ENCODE measurements around the gene DERL3. TPM values are rescaled to one million over a fixed set of nuclear protein-coding genes. Genes with fewer than 3 reads are reported as not detected.

DERL3 gene
- total RNA-seq, 1 experiment from 2014 or later: 9.8 TPM

- H3K18ac ChIP-seq (ENCODE audit: insufficient read length, low read depth, low read length): no peak overlapping the region
- H3K14ac ChIP-seq (ENCODE audit: insufficient read depth, low read length): no peak overlapping the region
- H2BK12ac ChIP-seq (ENCODE audit: insufficient read length, low read depth, low read length): no peak overlapping the region
- H2BK5ac ChIP-seq (ENCODE audit: insufficient read length, low read length): no peak overlapping the region
- no peaks in the 10 kb centered on the region for H3K23me2 ChIP-seq (ENCODE audit: insufficient read length, low read depth, low read length, poor library complexity, severe bottlenecking)
- Mint-ChIP-seq H3K27ac (no peak overlapping the region), H3K27me3 (ENCODE audit: low read depth) (no peaks in the 10 kb centered on the region), H3K4me1 (peaks cover 0 to 4% of the 10 kb centered on the region in 2 experiments; a peak in 1 of 4 replicates), H3K9me3 (no peaks in the 10 kb centered on the region), H3K4me3 (no peak overlapping the region), H3K36me3 (ENCODE audit: insufficient read depth in 1 of 3, low read depth in 3 of 3) (peaks cover 8 to 19% (median 10%) of the 10 kb centered on the region in 3 experiments; a peak in 5 of 7 replicates)
- no peaks in the 10 kb centered on the region for H3K9me3 ChIP-seq (ENCODE audit: control insufficient read depth, low read depth, low read length)
- no peak overlapping the region for H4K8ac ChIP-seq (replicated peaks; ENCODE audit: insufficient read length, low read depth, low read length)
- H3K56ac ChIP-seq (ENCODE audit: insufficient read length, low read depth, low read length): no peak overlapping the region
- no peak overlapping the region for H3K23ac ChIP-seq (ENCODE audit: insufficient read length, low read depth, low read length)
- no peaks in the 10 kb centered on the region for H3K4me1 ChIP-seq (ENCODE audit: insufficient read depth, low read length)
- H4K5ac ChIP-seq (ENCODE audit: insufficient read length, low read depth, low read length): no peak overlapping the region
- TF ChIP-seq CTCF (conservative IDR thresholded peaks at IDR 0.05): no peak
- H4K20me1 ChIP-seq (ENCODE audit: control insufficient read depth, insufficient read depth, insufficient read length): no peaks in the 10 kb centered on the region
- no peak overlapping the region for H2BK120ac ChIP-seq (ENCODE audit: low read depth, low read length, poor library complexity, severe bottlenecking)
- no peak overlapping the region for H3K4me2 ChIP-seq (ENCODE audit: insufficient read depth, insufficient read length, low read length)
- H2BK20ac ChIP-seq (ENCODE audit: low read depth, low read length, poor library complexity, severe bottlenecking): no peak overlapping the region
- no peak overlapping the region for H3K4ac ChIP-seq (ENCODE audit: low read depth, low read length)
- no peaks in the 10 kb centered on the region for H3K27me3 ChIP-seq (ENCODE audit: insufficient read depth, low read length)
- no CpG with 5 or more reads among the region's 7 CpGs for WGBS (ENCODE audit: extremely low coverage, insufficient read length, low lambda C conversion rate)
- no peak overlapping the region for H2AK5ac ChIP-seq (ENCODE audit: insufficient read length, low read length)
- DNase-seq: no peak
- H4K91ac ChIP-seq (ENCODE audit: insufficient read length, low read depth, low read length): no peak overlapping the region
- no peaks in the 10 kb centered on the region for H3K79me1 ChIP-seq (ENCODE audit: insufficient read depth, low read depth, low read length, poor library complexity, severe bottlenecking)
- H3K27ac ChIP-seq (ENCODE audit: insufficient read length, low read depth, low read length): no peak overlapping the region
- H3K79me2 ChIP-seq (ENCODE audit: insufficient read depth, low read length): no peaks in the 10 kb centered on the region
- no peak overlapping the region for H3K9ac ChIP-seq (ENCODE audit: extremely low read depth, insufficient read length, low read length)
- no peak overlapping the region for H3T11ph ChIP-seq (ENCODE audit: low read length)
- H2AFZ ChIP-seq (ENCODE audit: low read length): no peak overlapping the region
- H2BK15ac ChIP-seq (ENCODE audit: low read depth, low read length): no peak overlapping the region
These were observed 39.4 kb upstream of the DERL3 start for GRCh38 chr22:23878219-23878618.
